Measurements from ENCODE around the gene THNSL1. TPM values are rescaled to one million over a fixed set of nuclear protein-coding genes. Genes with fewer than 3 reads are reported as not detected.

Gene THNSL1
- total RNA-seq, 1 donor from 2014 or later: 2.7 TPM

DNA sequence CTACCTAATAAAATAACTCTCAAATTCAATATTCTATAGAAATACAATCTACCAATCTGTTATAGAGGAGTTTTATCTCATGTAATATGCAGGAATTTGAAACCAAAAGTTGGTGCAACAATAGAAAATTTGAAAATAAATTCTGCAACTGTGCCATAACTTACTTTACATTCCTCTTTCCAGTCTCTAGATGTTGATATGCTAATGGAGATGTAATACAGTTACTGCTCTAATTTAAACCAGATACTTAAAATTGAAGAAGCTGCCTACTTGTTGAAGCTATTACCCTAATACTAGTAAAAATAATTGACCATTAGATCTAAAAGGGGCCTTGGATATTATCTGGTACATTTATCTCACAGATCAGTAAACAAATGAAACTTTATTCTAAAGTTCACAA, 1.8 kb upstream of the THNSL1 start:
- Histone ChIP-seq H3K27me3 (ENCODE audit: low read depth) (no peaks in the 10 kb centered on the region), H3K4me1 (peaks cover 5% of the 10 kb centered on the region), H3K4me3 (no peak overlapping the region), H3K9me3 (no peaks in the 10 kb centered on the region), H3K36me3 (no peaks in the 10 kb centered on the region), H3K27ac (no peak overlapping the region)
- DNase-seq (no peak), ATAC-seq (no peak)
- intact Hi-C loops (cut with DNase I): no loop called here
- TF ChIP-seq, protein P1, sequence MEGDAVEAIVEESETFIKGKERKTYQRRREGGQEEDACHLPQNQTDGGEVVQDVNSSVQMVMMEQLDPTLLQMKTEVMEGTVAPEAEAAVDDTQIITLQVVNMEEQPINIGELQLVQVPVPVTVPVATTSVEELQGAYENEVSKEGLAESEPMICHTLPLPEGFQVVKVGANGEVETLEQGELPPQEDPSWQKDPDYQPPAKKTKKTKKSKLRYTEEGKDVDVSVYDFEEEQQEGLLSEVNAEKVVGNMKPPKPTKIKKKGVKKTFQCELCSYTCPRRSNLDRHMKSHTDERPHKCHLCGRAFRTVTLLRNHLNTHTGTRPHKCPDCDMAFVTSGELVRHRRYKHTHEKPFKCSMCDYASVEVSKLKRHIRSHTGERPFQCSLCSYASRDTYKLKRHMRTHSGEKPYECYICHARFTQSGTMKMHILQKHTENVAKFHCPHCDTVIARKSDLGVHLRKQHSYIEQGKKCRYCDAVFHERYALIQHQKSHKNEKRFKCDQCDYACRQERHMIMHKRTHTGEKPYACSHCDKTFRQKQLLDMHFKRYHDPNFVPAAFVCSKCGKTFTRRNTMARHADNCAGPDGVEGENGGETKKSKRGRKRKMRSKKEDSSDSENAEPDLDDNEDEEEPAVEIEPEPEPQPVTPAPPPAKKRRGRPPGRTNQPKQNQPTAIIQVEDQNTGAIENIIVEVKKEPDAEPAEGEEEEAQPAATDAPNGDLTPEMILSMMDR (IDR thresholded peaks at IDR 0.05): no peak

DNA sequence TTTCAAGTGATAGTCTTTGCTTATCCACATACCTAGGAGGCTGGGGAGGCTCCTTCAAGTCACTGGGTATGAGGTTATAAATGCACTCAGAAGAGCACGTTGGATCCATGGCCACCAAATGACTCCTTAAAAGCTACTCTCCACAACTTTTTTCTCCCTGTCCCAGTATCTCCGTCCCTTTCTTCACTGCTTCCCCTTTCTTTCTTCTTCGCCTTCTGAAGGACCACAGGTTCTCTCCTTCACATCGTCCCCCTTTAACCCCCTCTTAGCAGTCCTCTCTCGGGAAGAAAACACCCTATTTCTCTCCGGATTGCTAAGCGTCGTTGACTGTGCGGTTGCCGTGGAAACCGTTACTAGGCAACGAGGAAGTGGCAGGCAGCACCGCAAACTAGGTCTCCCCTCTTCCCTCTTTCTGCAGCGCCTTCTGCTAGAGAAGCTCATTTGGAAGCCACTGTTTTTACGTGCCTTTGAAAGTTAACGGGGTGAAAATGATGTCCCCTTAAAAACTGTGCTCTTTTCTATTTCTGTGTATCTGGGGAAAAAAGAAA, 510 bp upstream of the THNSL1 start, which contains the start of gene ENKUR:
TSS of gene ENKUR (minus strand) at position 331 of the 548 bp plus-strand sequence. CDS start at position 109, 222 bp downstream.
- Histone ChIP-seq H3K4me1 (peaks cover 5% of the 10 kb centered on the region), H3K36me3 (no peaks in the 10 kb centered on the region), H3K9me3 (no peaks in the 10 kb centered on the region), H3K27me3 (ENCODE audit: low read depth) (no peaks in the 10 kb centered on the region), H3K4me3 (peak within 1 kb of the TSS; percentile 75), H3K27ac (peak within 1 kb of the TSS; percentile 89)
- TF ChIP-seq, protein P1 (IDR thresholded peaks at IDR 0.05): no peak
- DNase-seq (peak; percentile 94), ATAC-seq (peak; percentile 73 to 80)
- intact Hi-C loops (cut with DNase I): no loop called here

DNA sequence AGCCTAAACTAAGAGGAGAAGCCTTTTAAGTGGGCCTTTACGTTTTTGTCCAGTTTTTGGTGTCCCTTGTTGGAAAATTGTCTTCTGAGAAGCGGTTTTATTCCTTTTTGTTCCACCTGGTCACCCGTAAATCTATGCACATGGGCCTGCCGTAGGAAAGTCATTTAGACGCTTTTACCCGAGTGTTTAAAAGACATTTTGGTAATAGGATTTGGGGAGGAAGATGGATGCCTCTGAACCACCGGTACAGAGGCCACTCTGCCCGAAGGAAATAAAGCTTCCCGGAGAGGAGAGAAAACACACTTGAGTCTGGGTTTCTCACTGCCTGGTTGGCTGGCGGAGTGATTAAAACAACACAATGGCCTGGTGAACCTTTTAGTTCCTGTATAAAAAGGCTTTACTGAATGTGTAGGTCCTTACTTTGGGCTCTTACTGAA, 760 bp downstream of the THNSL1 start:
- ATAC-seq: peak in 1 of 2 donors; percentile 39

DNA sequence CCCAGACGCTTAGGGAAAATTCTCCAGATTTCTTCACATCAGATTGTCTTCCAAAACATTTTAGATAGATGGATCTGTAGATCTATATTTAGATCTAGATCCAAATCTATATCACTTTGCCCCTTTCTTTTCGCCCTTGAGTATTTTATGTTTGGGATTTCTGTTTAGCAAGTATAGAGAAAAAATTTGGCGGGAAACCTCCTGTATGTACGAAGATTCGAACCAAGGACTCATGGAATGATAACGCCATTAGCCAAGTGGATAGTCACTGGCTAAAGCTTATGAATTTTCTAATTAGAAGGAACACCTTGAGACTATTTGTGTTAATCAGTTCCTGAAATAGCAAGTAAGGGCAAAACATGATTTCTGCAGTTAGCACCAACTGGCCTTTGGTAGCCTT, 1.2 kb downstream of the THNSL1 start:
- DNase-seq (no peak), ATAC-seq (no peak)
- no peaks in the 10 kb centered on the region for H3K9me3 ChIP-seq
- no peaks in the 10 kb centered on the region for H3K36me3 ChIP-seq
- no peaks in the 10 kb centered on the region for H3K27me3 ChIP-seq (ENCODE audit: low read depth)
- intact Hi-C loops (cut with DNase I): no loop called here
- H3K27ac ChIP-seq: peak overlapping the region; percentile 89
- TF ChIP-seq, protein P1 (IDR thresholded peaks at IDR 0.05): no peak
- H3K4me3 ChIP-seq: peak overlapping the region; percentile 75
- peaks cover 5% of the 10 kb centered on the region for H3K4me1 ChIP-seq

More for the DNA sequence above, 760 bp downstream of the THNSL1 start:
- no peaks in the 10 kb centered on the region for H3K36me3 ChIP-seq
- DNase-seq: no peak
- no peaks in the 10 kb centered on the region for H3K27me3 ChIP-seq (ENCODE audit: low read depth)
- peaks cover 5% of the 10 kb centered on the region for H3K4me1 ChIP-seq
- intact Hi-C loops (cut with DNase I): no loop called here
- peak overlapping the region; percentile 89 for H3K27ac ChIP-seq
- H3K9me3 ChIP-seq: no peaks in the 10 kb centered on the region
- TF ChIP-seq, protein P1 (IDR thresholded peaks at IDR 0.05): no peak
- H3K4me3 ChIP-seq: peak overlapping the region; percentile 75

DNA sequence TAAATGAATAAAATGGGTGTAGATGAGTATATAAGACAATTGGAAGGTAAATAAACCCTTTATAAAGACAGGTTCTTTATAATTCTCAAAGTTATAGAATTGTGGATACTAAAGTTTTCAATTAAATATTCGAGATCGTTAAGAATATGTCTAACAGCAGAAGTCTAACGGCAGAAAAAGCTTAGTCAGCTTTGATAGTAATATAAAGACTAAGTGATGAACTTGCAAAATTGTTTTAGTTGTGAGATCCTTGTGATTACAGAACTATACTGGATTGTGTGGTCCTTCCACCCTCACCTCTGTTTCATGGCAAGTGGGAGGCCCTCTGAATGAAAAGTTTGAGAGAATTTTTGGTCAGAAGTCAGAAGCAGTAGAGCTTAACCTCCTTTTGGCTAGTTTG, 2.3 kb downstream of the THNSL1 start:
- Histone ChIP-seq H3K36me3 (no peaks in the 10 kb centered on the region), H3K4me3 (no peak overlapping the region), H3K4me1 (peaks cover 5% of the 10 kb centered on the region), H3K27me3 (ENCODE audit: low read depth) (no peaks in the 10 kb centered on the region), H3K9me3 (no peaks in the 10 kb centered on the region), H3K27ac (no peak overlapping the region)
- TF ChIP-seq, protein P1 (IDR thresholded peaks at IDR 0.05): no peak
- DNase-seq (no peak), ATAC-seq (no peak)
- intact Hi-C loops (cut with DNase I): no loop called here

Measured in lower lobe of right lung (tissue), 2 donors.